HepG2 (cell line): ENCODE data around the gene FRMD8. TPM values are rescaled to one million over a fixed set of nuclear protein-coding genes. Genes with fewer than 3 reads are reported as not detected.
A peak's percentile ranks its signal among the peaks of the same experiment; 100 is the strongest.

Experiments
- BRCA1 ChIP-seq: sonication (generic); formaldehyde crosslinking; IDR thresholded peaks from 2 replicates; pipeline ENCODE4 v1.4.0; 2020; ENCODE audit warnings: missing genetic modification reagents
- CENPT ChIP-seq: sonication (generic); formaldehyde crosslinking; IDR thresholded peaks from 2 replicates; pipeline ENCODE4 v1.8.0; 2022; ENCODE audit warnings: low read depth, mild to moderate bottlenecking, moderate library complexity, missing genetic modification reagents
- HOXA3 ChIP-seq: sonication (generic); formaldehyde crosslinking; IDR thresholded peaks from 2 replicates; pipeline ENCODE4 v1.5.0; 2020; ENCODE audit warnings: missing genetic modification reagents
- HOXA9 ChIP-seq: sonication (generic); formaldehyde crosslinking; IDR thresholded peaks from 2 replicates; pipeline ENCODE4 v1.8.1; 2022; ENCODE audit warnings: missing genetic modification reagents, mild to moderate bottlenecking, moderate library complexity, borderline replicate concordance
- KMT2A ChIP-seq: sonication (generic); formaldehyde crosslinking; IDR thresholded peaks from 2 replicates; pipeline ENCODE4 v1.4.0; 2020; ENCODE audit warnings: missing genetic modification reagents
- NFKBIZ ChIP-seq: IDR thresholded peaks from 2 replicates; pipeline ENCODE4 v1.6.1; 2018; ENCODE audit warnings: missing genetic modification reagents, missing compliant biosample characterization
- RORA ChIP-seq: sonication (generic); formaldehyde crosslinking; IDR thresholded peaks from 2 replicates; pipeline ENCODE4 v1.5.0; 2020; ENCODE audit warnings: mild to moderate bottlenecking, missing genetic modification reagents, moderate library complexity
- SRSF1 ChIP-seq: fragments of 200-400 bp; formaldehyde crosslinking; optimal IDR thresholded peaks from 2 replicates; pipeline ENCODE3; 2017; ENCODE audit warnings: mild to moderate bottlenecking, low read depth, low read length, moderate library complexity
- TCF12 ChIP-seq, 2 experiments: fragments of 450-650 bp in 1 of 2; sonication (generic) in 1 of 2; formaldehyde crosslinking in 1 of 2; IDR thresholded peaks; 2 replicates each; pipeline versions ENCODE4 v1.6.1 to v1.8.0; 2017 to 2022; ENCODE audit warnings: antibody characterized with exemption in 1 of 2, mild to moderate bottlenecking in 1 of 2, missing genetic modification reagents in 1 of 2, moderate library complexity in 1 of 2
- ZBTB8A ChIP-seq: sonication (generic); formaldehyde crosslinking; IDR thresholded peaks from 2 replicates; pipeline ENCODE4 v1.4.0; 2020; ENCODE audit warnings: mild to moderate bottlenecking, low read depth, missing genetic modification reagents, borderline replicate concordance
- ZMYM2 ChIP-seq: sonication (generic); formaldehyde crosslinking; IDR thresholded peaks from 2 replicates; pipeline ENCODE4 v1.8.0; 2022; ENCODE audit warnings: mild to moderate bottlenecking, missing genetic modification reagents
- ZNF10 ChIP-seq: sonication (generic); formaldehyde crosslinking; IDR thresholded peaks from 2 replicates; pipeline ENCODE4 v1.4.0; 2020; ENCODE audit warnings: mild to moderate bottlenecking, low read depth, missing genetic modification reagents, borderline replicate concordance
- ZNF264 ChIP-seq: sonication (generic); formaldehyde crosslinking; IDR thresholded peaks from 2 replicates; pipeline ENCODE4 v1.4.0; 2020; ENCODE audit warnings: missing genetic modification reagents
- ZNF549 ChIP-seq: sonication (generic); formaldehyde crosslinking; IDR thresholded peaks from 2 replicates; pipeline ENCODE4 v1.5.0; 2020; ENCODE audit warnings: missing genetic modification reagents
- polyA plus RNA-seq, 8 experiments: library from polyadenylated mRNA; depleted of rRNA in 3 of 8; stranded (reverse) in 7 of 8; unstranded in 1 of 8; fragments of >200 nt; fragmentation: Illumina TruSeq in 4 of 8; extraction: Trizol in 4 of 8; gene quantifications; 2 replicates each; pipeline versions ENCODE4 v1.2.1 to v1.2.3, GENCODE V29; 2011 to 2016; ENCODE audit warnings: low read depth in 4 of 8, missing spikeins in 1 of 8, mixed read lengths in 1 of 8; ENCODE audit not compliant: insufficient read depth in 1 of 8
- total RNA-seq, 5 experiments: library from RNA; depleted of rRNA; stranded (reverse); fragments of >200 nt; fragmentation: Illumina TruSeq; extraction: Trizol; gene quantifications; 2 replicates each; pipeline ENCODE4 v1.2.3, GENCODE V29; 2016; ENCODE audit warnings: low read depth in 1 of 5
- TF ChIP-seq, protein P1 (sequence below): sonication (generic); formaldehyde crosslinking; IDR thresholded peaks from 2 replicates; pipeline ENCODE4 v1.4.0; 2020; ENCODE audit warnings: mild to moderate bottlenecking, missing genetic modification reagents
- TF ChIP-seq, protein P2 (sequence below): sonication (generic); formaldehyde crosslinking; IDR thresholded peaks from 2 replicates; pipeline ENCODE4 v1.4.0; 2020; ENCODE audit warnings: mild to moderate bottlenecking, missing genetic modification reagents, borderline replicate concordance

FRMD8 gene
- total and polyA plus RNA-seq, 2 of the 13 experiments (the other 11 are each of a cell fraction or from before 2014, with no cell fraction given): 5.8 to 20.6 TPM

DNA sequence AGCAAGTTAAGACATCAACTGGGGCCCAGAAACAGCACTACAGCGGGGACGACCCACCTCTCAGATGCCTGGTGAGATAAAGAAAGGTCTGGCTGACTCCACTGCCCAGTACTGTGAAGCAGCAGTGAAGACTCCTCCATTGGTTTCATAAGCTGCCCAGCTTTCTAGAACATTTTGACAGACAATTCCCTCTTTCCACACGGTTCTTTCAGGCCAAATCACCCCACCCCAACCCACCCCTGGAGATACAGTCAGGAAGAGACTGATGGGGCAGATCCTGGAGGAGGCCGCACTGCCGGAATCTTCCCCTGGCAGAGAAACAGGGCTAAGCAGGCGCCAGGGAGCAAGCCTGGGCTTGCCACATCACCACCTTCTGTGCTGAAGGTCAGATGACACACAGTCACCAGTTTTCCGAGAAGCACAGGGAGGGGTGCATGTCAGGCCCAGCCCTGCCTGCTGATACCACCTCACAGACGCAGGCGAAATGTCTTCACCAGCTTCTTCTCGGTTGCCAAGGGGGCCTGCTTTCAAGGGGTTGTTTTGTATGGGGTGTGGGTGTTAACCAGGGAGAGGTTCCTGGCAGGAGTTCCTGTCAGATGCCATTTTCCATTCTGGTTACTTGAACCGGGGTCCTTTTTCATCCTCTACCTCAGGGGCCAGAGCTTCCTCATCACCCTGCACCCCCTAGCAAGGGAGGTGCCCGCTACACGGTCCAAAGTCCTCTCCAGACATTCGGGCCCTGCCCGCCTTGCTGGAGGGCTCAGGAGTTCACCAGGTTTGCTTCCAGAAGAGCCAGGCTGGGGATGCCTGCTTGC is 34.7 kb downstream of the FRMD8 start (continued):
- TF ChIP-seq, protein P1, sequence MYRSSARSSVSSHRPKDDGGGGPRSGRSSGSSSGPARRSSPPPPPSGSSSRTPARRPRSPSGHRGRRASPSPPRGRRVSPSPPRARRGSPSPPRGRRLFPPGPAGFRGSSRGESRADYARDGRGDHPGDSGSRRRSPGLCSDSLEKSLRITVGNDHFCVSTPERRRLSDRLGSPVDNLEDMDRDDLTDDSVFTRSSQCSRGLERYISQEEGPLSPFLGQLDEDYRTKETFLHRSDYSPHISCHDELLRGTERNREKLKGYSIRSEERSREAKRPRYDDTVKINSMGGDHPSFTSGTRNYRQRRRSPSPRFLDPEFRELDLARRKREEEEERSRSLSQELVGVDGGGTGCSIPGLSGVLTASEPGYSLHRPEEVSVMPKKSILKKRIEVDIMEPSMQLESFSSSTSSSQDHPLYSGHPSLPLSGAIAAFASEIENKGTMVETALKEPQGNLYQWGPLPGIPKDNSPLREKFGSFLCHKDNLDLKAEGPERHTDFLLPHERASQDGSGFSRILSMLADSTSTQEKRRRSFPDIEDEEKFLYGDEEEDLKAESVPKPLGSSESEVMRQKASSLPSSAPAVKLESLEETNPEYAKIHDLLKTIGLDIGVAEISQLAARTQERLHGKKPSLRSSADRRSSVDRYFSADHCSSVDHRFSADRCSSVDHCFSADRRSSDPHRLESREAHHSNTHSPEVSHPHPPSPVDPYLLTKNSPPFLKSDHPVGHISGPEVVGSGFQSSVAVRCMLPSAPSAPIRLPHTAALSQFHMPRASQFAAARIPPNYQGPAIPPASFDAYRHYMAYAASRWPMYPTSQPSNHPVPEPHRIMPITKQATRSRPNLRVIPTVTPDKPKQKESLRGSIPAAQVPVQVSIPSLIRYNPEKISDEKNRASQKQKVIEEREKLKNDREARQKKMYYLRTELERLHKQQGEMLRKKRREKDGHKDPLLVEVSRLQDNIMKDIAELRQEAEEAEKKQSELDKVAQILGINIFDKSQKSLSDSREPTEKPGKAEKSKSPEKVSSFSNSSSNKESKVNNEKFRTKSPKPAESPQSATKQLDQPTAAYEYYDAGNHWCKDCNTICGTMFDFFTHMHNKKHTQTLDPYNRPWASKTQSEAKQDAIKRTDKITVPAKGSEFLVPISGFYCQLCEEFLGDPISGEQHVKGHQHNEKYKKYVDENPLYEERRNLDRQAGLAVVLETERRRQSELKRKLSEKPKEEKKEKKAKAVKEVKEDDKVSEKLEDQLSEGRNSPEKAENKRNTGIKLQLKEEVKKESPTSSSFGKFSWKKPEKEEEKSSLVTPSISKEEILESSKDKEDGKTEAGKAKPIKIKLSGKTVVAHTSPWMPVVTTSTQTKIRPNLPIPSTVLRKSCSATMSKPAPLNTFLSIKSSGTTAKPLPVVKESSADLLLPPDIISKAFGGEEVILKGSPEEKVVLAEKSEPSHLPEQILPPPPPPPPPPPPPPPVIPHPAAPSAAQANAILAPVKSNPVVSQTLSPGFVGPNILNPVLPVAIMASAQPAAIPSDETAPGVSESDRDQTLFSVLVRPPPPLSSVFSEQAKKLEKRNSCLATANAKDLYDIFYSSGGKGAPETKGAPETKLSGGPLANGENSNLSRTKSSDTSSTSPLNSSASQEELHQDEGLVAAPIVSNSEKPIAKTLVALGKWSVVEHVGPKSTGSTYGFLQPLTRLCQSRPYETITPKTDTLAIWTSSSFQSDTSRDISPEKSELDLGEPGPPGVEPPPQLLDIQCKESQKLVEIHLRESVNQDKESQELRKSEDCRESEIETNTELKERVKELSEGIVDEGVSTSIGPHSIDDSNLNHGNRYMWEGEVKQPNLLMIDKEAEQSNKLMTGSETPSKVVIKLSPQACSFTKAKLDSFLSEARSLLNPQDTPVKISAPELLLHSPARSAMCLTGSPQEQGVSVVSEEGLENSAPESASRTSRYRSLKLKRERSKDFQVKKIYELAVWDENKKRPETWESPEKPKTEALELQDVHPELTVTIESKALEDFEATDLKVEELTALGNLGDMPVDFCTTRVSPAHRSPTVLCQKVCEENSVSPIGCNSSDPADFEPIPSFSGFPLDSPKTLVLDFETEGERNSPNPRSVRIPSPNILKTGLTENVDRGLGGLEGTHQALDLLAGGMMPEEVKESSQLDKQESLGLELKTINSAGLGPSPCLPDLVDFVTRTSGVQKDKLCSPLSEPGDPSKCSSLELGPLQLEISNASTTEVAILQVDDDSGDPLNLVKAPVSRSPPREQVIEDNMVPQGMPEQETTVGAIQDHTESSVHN (CRISPR knock-in tag): no peak
- TF ChIP-seq HOXA3: peak; percentile 79
- TF ChIP-seq, protein P2, sequence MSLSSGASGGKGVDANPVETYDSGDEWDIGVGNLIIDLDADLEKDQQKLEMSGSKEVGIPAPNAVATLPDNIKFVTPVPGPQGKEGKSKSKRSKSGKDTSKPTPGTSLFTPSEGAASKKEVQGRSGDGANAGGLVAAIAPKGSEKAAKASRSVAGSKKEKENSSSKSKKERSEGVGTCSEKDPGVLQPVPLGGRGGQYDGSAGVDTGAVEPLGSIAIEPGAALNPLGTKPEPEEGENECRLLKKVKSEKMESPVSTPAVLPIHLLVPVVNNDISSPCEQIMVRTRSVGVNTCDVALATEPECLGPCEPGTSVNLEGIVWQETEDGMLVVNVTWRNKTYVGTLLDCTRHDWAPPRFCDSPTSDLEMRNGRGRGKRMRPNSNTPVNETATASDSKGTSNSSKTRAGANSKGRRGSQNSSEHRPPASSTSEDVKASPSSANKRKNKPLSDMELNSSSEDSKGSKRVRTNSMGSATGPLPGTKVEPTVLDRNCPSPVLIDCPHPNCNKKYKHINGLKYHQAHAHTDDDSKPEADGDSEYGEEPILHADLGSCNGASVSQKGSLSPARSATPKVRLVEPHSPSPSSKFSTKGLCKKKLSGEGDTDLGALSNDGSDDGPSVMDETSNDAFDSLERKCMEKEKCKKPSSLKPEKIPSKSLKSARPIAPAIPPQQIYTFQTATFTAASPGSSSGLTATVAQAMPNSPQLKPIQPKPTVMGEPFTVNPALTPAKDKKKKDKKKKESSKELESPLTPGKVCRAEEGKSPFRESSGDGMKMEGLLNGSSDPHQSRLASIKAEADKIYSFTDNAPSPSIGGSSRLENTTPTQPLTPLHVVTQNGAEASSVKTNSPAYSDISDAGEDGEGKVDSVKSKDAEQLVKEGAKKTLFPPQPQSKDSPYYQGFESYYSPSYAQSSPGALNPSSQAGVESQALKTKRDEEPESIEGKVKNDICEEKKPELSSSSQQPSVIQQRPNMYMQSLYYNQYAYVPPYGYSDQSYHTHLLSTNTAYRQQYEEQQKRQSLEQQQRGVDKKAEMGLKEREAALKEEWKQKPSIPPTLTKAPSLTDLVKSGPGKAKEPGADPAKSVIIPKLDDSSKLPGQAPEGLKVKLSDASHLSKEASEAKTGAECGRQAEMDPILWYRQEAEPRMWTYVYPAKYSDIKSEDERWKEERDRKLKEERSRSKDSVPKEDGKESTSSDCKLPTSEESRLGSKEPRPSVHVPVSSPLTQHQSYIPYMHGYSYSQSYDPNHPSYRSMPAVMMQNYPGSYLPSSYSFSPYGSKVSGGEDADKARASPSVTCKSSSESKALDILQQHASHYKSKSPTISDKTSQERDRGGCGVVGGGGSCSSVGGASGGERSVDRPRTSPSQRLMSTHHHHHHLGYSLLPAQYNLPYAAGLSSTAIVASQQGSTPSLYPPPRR: 0 out of 2 replicates have a peak, but pooled peaks have one; percentile 31
- TF ChIP-seq CENPT (CRISPR knock-in tag): no peak
- no peak for TF ChIP-seq ZBTB8A (CRISPR knock-in tag)
- no peak for TF ChIP-seq RORA (CRISPR knock-in tag)
- no peak for TF ChIP-seq ZMYM2 (CRISPR knock-in tag)
- no peak for TF ChIP-seq HOXA9 (CRISPR knock-in tag)
- TF ChIP-seq ZNF10 (CRISPR knock-in tag): no peak
- TF ChIP-seq SRSF1: no peak
- no peak; the same call in 1 of the 2 replicates for TF ChIP-seq ZNF264 (CRISPR knock-in tag)
- 0 out of 2 replicates have a peak, but pooled peaks have one; percentile 47 for TF ChIP-seq BRCA1 (CRISPR knock-in tag)
- TF ChIP-seq TCF12 (IDR thresholded peaks at IDR 0.05): no peak
- TF ChIP-seq TCF12 (CRISPR knock-in tag; IDR thresholded peaks at IDR 0.05): no peak
- TF ChIP-seq KMT2A (CRISPR knock-in tag): 0 out of 2 replicates have a peak, but pooled peaks have one; percentile 11
- TF ChIP-seq ZNF549 (CRISPR knock-in tag): no peak
- TF ChIP-seq NFKBIZ (CRISPR knock-in tag): peak; percentile 89; the same call in 1 of the 2 replicates
